ENCODE measurements around the gene CD33. TPM values are rescaled to one million over a fixed set of nuclear protein-coding genes. Genes with fewer than 3 reads are reported as not detected.

Gene CD33
- total and polyA plus RNA-seq, 9 donors: 1.3 to 16.5 (median 2.7) TPM

GRCh38 chr19:51211833-51212232, 13.0 kb upstream of the CD33 start:
- Histone ChIP-seq H3K27me3 (no peaks in the 10 kb centered on the region), H3K4me3 (no peak overlapping the region), H3K9me3 (no peaks in the 10 kb centered on the region), H3K4me1 (ENCODE audit: insufficient read depth) (no peaks in the 10 kb centered on the region), H3K27ac (no peak overlapping the region), H3K36me3 (no peaks in the 10 kb centered on the region)
- no peak for DNase-seq
- TF ChIP-seq EP300 (IDR thresholded peaks at IDR 0.05) (no peak), CTCF (IDR thresholded peaks at IDR 0.05) (no peak), POLR2A (IDR thresholded peaks at IDR 0.05) (no peak)
- intact Hi-C loops (cut with DNase I): no loop called here
- WGBS, 3 donors: 80 to 94% (median 87%) methylated on average over 9 of the region's 9 CpGs

- H3K9me3 ChIP-seq: no peaks in the 10 kb centered on the region
- 48 to 85% (median 78%) methylated on average over 1 of the region's 1 CpG for WGBS, 3 donors
- no peaks in the 10 kb centered on the region for H3K4me1 ChIP-seq (ENCODE audit: insufficient read depth)
- no peak for DNase-seq
- TF ChIP-seq CTCF (IDR thresholded peaks at IDR 0.05) (no peak), POLR2A (IDR thresholded peaks at IDR 0.05) (no peak), EP300 (IDR thresholded peaks at IDR 0.05) (no peak)
- no peak overlapping the region for H3K4me3 ChIP-seq
- intact Hi-C loops (cut with DNase I): no loop called here
- no peak overlapping the region for H3K27ac ChIP-seq
- no peaks in the 10 kb centered on the region for H3K27me3 ChIP-seq
- H3K36me3 ChIP-seq: no peaks in the 10 kb centered on the region
These were observed 5.6 kb upstream of the CD33 start for GRCh38 chr19:51219307-51219706.

GRCh38 chr19:51219971-51220370, 4.9 kb upstream of the CD33 start:
- TF ChIP-seq POLR2A (IDR thresholded peaks at IDR 0.05) (no peak), EP300 (IDR thresholded peaks at IDR 0.05) (no peak), CTCF (IDR thresholded peaks at IDR 0.05) (no peak)
- Histone ChIP-seq H3K4me1 (ENCODE audit: insufficient read depth) (no peaks in the 10 kb centered on the region), H3K9me3 (no peaks in the 10 kb centered on the region), H3K36me3 (no peaks in the 10 kb centered on the region), H3K4me3 (no peak overlapping the region), H3K27me3 (no peaks in the 10 kb centered on the region), H3K27ac (no peak overlapping the region)
- WGBS, 3 donors: 27 to 50% (median 34%) methylated on average over 1 of the region's 1 CpG
- no peak for DNase-seq
- intact Hi-C loops (cut with DNase I): no loop called here

- TF ChIP-seq CTCF (IDR thresholded peaks at IDR 0.05) (no peak), POLR2A (IDR thresholded peaks at IDR 0.05) (no peak), EP300 (IDR thresholded peaks at IDR 0.05) (no peak)
- H3K9me3 ChIP-seq: no peaks in the 10 kb centered on the region
- DNase-seq: no peak
- H3K4me1 ChIP-seq (ENCODE audit: insufficient read depth): no peaks in the 10 kb centered on the region
- H3K36me3 ChIP-seq: no peaks in the 10 kb centered on the region
- H3K4me3 ChIP-seq: no peak overlapping the region
- no peaks in the 10 kb centered on the region for H3K27me3 ChIP-seq
- intact Hi-C loops (cut with DNase I): no loop called here
- no peak overlapping the region for H3K27ac ChIP-seq
These were observed 3.9 kb upstream of the CD33 start for GRCh38 chr19:51220996-51221395.
